WTC11 (cell line): ENCODE results near the gene GRPEL1. TPM values are rescaled to one million over a fixed set of nuclear protein-coding genes. Genes with fewer than 3 reads are reported as not detected.

Experiments
- ATAC-seq: fragments of 200-7000 bp; cut with Tn5 transposase; 2 replicates; pipeline ENCODE4 v1.10.0; 2021; ENCODE audit warnings: mild to moderate bottlenecking, moderate library complexity
- CTCF ChIA-PET: fragments of 300-600 bp; sonication (Branson Sonifier 250); formaldehyde crosslinking; loops from one replicate; lab custom pipeline; 2021; ENCODE audit warnings: antibody characterized with exemption; lab: Charles Lee
- POLR2A ChIA-PET: fragments of 350-600 bp; sonication (Branson Sonifier 250); formaldehyde crosslinking; loops from one replicate; lab custom pipeline; 2021; ENCODE audit warnings: antibody characterized with exemption; lab: Charles Lee
- DNase-seq: peaks from one replicate; pipeline ENCODE4 v3.0.0; 2021; ENCODE audit warnings: low spot score
- H3K27ac Mint-ChIP-seq: 2 replicates; pipeline ENCODE4 v1.8.0; 2021; ENCODE audit warnings: mixed read lengths
- H3K27me3 Mint-ChIP-seq: 2 replicates; pipeline ENCODE4 v1.8.0; 2021; ENCODE audit warnings: low read depth, mild to moderate bottlenecking, moderate library complexity, mixed read lengths
- H3K36me3 Mint-ChIP-seq: 2 replicates; pipeline ENCODE4 v1.8.0; 2021; ENCODE audit warnings: mixed read lengths
- H3K4me1 Mint-ChIP-seq: 2 replicates; pipeline ENCODE4 v1.8.0; 2022; ENCODE audit warnings: mixed read lengths
- H3K4me3 Mint-ChIP-seq: 2 replicates; pipeline ENCODE4 v1.8.0; 2021; ENCODE audit warnings: mild to moderate bottlenecking, moderate library complexity, mixed read lengths
- H3K9me3 Mint-ChIP-seq: 2 replicates; pipeline ENCODE4 v1.8.0; 2021; ENCODE audit warnings: mixed read lengths
- ELF4 ChIP-seq: sonication (generic); formaldehyde crosslinking; IDR thresholded peaks from 2 replicates; pipeline ENCODE4 v1.8.1; 2022; ENCODE audit warnings: low read depth, mild to moderate bottlenecking, moderate library complexity, missing genetic modification reagents
- EMX1 ChIP-seq: fragments of 250-450 bp; sonication (Bioruptor Pico); IDR thresholded peaks from 2 replicates; pipeline ENCODE4 v1.8.0; 2021; ENCODE audit warnings: mild to moderate bottlenecking
- FOXK1 ChIP-seq: sonication (generic); formaldehyde crosslinking; IDR thresholded peaks from 2 replicates; pipeline ENCODE4 v1.8.0; 2022; ENCODE audit warnings: mild to moderate bottlenecking, moderate library complexity, missing genetic modification reagents
- GTF2I ChIP-seq: fragments of 250-450 bp; sonication (Bioruptor Pico); conservative IDR thresholded peaks from 2 replicates; pipeline ENCODE4 v1.4.0; 2021; ENCODE audit warnings: mild to moderate bottlenecking
- IRF2 ChIP-seq: sonication (generic); formaldehyde crosslinking; IDR thresholded peaks from 2 replicates; pipeline ENCODE4 v1.8.0; 2022; ENCODE audit warnings: low read depth, missing genetic modification reagents, borderline replicate concordance
- MYBL2 ChIP-seq: sonication (generic); formaldehyde crosslinking; IDR thresholded peaks from 2 replicates; pipeline ENCODE4 v1.8.1; 2023; ENCODE audit warnings: mild to moderate bottlenecking, moderate library complexity, missing genetic modification reagents
- RELA ChIP-seq: sonication (generic); formaldehyde crosslinking; IDR thresholded peaks from 2 replicates; pipeline ENCODE4 v1.8.1; 2022; ENCODE audit warnings: missing genetic modification reagents, mild to moderate bottlenecking, borderline replicate concordance
- ZNF317 ChIP-seq: sonication (generic); formaldehyde crosslinking; IDR thresholded peaks from 2 replicates; pipeline ENCODE4 v1.8.1; 2023; ENCODE audit warnings: low read depth, mild to moderate bottlenecking, moderate library complexity, missing genetic modification reagents, borderline replicate concordance
- ZNF396 ChIP-seq: fragments of 250-450 bp; sonication (Bioruptor Pico); IDR thresholded peaks from 2 replicates; pipeline ENCODE4 v1.8.0; 2021; ENCODE audit warnings: mild to moderate bottlenecking, moderate library complexity, borderline replicate concordance
- total RNA-seq: library from RNA; stranded (reverse); gene quantifications from 3 replicates; pipeline ENCODE4 v1.2.3, GENCODE V29; 2021
- TF ChIP-seq, protein P1 (sequence below): sonication (generic); formaldehyde crosslinking; IDR thresholded peaks from 2 replicates; pipeline ENCODE4 v1.8.0; 2022; ENCODE audit warnings: mild to moderate bottlenecking, missing genetic modification reagents
- TF ChIP-seq, protein P2 (sequence below): sonication (generic); formaldehyde crosslinking; IDR thresholded peaks from 2 replicates; pipeline ENCODE4 v1.8.1; 2023; ENCODE audit warnings: mild to moderate bottlenecking, missing genetic modification reagents, moderate library complexity
- TF ChIP-seq, protein P3 (sequence below): sonication (generic); formaldehyde crosslinking; IDR thresholded peaks from 2 replicates; pipeline ENCODE4 v1.8.0; 2022; ENCODE audit warnings: missing genetic modification reagents
- TF ChIP-seq, protein P4 (sequence below): fragments of 250-450 bp; sonication (Bioruptor Pico); IDR thresholded peaks from 2 replicates; pipeline ENCODE4 v1.8.0; 2021; ENCODE audit warnings: mild to moderate bottlenecking
- TF ChIP-seq, protein P5 (sequence below): sonication (generic); formaldehyde crosslinking; IDR thresholded peaks from 2 replicates; pipeline ENCODE4 v1.8.0; 2022; ENCODE audit warnings: mild to moderate bottlenecking, missing genetic modification reagents
- TF ChIP-seq, protein P6 (sequence below): sonication (generic); formaldehyde crosslinking; IDR thresholded peaks from 2 replicates; pipeline ENCODE4 v1.8.1; 2023; ENCODE audit warnings: mild to moderate bottlenecking, missing genetic modification reagents
- TF ChIP-seq, protein P7 (sequence below): sonication (generic); formaldehyde crosslinking; IDR thresholded peaks from 2 replicates; pipeline ENCODE4 v1.8.1; 2023; ENCODE audit warnings: mild to moderate bottlenecking, missing genetic modification reagents, moderate library complexity
- TF ChIP-seq, protein P8 (sequence below): fragments of 250-450 bp; sonication (Bioruptor Pico); IDR thresholded peaks from 2 replicates; pipeline ENCODE4 v1.9.0; 2021; ENCODE audit warnings: mild to moderate bottlenecking, borderline replicate concordance
- TF ChIP-seq, protein P9 (sequence below): sonication (generic); formaldehyde crosslinking; IDR thresholded peaks from 2 replicates; pipeline ENCODE4 v1.8.0; 2023; ENCODE audit warnings: mild to moderate bottlenecking, missing genetic modification reagents

GRPEL1 gene
- total RNA-seq, 1 experiment from 2014 or later = 50.0 TPM

DNA sequence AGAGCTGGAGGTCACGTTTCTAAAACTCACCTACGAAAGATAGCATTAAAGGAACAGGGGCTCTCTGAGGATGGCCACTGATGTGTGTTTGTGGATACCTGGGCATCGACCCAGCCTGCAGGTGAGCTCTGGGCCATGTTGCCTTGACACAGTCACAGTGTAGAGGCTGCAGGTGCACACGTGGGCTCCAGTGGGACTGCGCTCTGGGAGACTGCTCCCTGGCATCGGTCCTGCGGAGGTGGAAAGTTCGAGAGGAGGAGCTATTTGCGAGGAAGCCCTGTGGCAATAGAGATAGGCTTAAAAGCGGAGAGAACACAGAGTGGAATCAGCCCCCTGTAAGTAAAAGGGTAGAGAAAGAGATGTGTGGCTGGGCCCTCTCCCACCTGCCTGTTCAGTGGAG lies 37.0 kb downstream of the GRPEL1 start (continued):
- TF ChIP-seq, protein P1, sequence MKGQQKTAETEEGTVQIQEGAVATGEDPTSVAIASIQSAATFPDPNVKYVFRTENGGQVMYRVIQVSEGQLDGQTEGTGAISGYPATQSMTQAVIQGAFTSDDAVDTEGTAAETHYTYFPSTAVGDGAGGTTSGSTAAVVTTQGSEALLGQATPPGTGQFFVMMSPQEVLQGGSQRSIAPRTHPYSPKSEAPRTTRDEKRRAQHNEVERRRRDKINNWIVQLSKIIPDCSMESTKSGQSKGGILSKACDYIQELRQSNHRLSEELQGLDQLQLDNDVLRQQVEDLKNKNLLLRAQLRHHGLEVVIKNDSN (CRISPR knock-in tag) = no peak
- TF ChIP-seq, protein P2, sequence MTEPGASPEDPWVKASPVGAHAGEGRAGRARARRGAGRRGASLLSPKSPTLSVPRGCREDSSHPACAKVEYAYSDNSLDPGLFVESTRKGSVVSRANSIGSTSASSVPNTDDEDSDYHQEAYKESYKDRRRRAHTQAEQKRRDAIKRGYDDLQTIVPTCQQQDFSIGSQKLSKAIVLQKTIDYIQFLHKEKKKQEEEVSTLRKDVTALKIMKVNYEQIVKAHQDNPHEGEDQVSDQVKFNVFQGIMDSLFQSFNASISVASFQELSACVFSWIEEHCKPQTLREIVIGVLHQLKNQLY (CRISPR knock-in tag) = no peak
- TF ChIP-seq, all 79 proteins: peak for 0

DNA sequence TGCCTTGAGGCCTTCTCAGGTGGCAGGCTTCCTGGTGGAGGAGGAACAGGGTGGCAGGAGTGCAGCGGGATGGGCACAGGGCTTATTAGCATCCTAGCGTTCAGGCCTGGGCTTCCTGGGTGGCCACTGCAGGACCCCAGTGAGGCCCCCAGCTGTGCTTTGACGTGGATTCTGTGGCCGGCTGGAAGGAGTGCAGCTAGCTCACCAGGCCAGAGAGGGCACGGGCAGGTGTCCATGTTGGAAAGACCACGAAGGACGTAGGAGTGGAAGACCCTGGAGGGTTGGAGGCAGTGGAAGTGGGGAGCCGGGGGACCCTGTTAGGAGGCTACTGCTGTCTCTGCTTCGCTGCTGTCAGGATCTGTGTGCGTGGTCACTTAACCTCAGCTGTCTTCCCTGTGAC lies 37.9 kb downstream of the GRPEL1 start:
- ATAC-seq (no peak), DNase-seq (no peak)
- ChIA-PET POLR2A (no interaction called here), CTCF (interaction anchor here (1.2 to 1.3 kb wide), 2 partner anchors 13 to 38 kb away, joined by 3 to 5 read pairs; partner anchors contain the start of genes GRPEL1 and TADA2B)
- Mint-ChIP-seq H3K27ac (no peak overlapping the region), H3K9me3 (no peaks in the 10 kb centered on the region), H3K27me3 (no peaks in the 10 kb centered on the region), H3K36me3 (peaks cover 46% of the 10 kb centered on the region), H3K4me3 (no peak overlapping the region), H3K4me1 (peaks cover 13% of the 10 kb centered on the region)
- TF ChIP-seq MYBL2 = no peak
- TF ChIP-seq EMX1 (CRISPR knock-in tag) = no peak
- TF ChIP-seq, protein P3, sequence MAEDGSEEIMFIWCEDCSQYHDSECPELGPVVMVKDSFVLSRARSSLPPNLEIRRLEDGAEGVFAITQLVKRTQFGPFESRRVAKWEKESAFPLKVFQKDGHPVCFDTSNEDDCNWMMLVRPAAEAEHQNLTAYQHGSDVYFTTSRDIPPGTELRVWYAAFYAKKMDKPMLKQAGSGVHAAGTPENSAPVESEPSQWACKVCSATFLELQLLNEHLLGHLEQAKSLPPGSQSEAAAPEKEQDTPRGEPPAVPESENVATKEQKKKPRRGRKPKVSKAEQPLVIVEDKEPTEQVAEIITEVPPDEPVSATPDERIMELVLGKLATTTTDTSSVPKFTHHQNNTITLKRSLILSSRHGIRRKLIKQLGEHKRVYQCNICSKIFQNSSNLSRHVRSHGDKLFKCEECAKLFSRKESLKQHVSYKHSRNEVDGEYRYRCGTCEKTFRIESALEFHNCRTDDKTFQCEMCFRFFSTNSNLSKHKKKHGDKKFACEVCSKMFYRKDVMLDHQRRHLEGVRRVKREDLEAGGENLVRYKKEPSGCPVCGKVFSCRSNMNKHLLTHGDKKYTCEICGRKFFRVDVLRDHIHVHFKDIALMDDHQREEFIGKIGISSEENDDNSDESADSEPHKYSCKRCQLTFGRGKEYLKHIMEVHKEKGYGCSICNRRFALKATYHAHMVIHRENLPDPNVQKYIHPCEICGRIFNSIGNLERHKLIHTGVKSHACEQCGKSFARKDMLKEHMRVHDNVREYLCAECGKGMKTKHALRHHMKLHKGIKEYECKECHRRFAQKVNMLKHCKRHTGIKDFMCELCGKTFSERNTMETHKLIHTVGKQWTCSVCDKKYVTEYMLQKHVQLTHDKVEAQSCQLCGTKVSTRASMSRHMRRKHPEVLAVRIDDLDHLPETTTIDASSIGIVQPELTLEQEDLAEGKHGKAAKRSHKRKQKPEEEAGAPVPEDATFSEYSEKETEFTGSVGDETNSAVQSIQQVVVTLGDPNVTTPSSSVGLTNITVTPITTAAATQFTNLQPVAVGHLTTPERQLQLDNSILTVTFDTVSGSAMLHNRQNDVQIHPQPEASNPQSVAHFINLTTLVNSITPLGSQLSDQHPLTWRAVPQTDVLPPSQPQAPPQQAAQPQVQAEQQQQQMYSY (CRISPR knock-in tag) = no peak
- TF ChIP-seq, protein P4, sequence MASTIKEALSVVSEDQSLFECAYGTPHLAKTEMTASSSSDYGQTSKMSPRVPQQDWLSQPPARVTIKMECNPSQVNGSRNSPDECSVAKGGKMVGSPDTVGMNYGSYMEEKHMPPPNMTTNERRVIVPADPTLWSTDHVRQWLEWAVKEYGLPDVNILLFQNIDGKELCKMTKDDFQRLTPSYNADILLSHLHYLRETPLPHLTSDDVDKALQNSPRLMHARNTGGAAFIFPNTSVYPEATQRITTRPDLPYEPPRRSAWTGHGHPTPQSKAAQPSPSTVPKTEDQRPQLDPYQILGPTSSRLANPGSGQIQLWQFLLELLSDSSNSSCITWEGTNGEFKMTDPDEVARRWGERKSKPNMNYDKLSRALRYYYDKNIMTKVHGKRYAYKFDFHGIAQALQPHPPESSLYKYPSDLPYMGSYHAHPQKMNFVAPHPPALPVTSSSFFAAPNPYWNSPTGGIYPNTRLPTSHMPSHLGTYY = no peak
- TF ChIP-seq, protein P5, sequence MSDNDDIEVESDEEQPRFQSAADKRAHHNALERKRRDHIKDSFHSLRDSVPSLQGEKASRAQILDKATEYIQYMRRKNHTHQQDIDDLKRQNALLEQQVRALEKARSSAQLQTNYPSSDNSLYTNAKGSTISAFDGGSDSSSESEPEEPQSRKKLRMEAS = no peak
- TF ChIP-seq, protein P6, sequence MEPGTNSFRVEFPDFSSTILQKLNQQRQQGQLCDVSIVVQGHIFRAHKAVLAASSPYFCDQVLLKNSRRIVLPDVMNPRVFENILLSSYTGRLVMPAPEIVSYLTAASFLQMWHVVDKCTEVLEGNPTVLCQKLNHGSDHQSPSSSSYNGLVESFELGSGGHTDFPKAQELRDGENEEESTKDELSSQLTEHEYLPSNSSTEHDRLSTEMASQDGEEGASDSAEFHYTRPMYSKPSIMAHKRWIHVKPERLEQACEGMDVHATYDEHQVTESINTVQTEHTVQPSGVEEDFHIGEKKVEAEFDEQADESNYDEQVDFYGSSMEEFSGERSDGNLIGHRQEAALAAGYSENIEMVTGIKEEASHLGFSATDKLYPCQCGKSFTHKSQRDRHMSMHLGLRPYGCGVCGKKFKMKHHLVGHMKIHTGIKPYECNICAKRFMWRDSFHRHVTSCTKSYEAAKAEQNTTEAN (CRISPR knock-in tag) = no peak
- no peak for TF ChIP-seq RELA (CRISPR knock-in tag)
- TF ChIP-seq GTF2I (CRISPR knock-in tag) = no peak
- TF ChIP-seq, protein P1 (CRISPR knock-in tag) = no peak
- TF ChIP-seq, protein P7, sequence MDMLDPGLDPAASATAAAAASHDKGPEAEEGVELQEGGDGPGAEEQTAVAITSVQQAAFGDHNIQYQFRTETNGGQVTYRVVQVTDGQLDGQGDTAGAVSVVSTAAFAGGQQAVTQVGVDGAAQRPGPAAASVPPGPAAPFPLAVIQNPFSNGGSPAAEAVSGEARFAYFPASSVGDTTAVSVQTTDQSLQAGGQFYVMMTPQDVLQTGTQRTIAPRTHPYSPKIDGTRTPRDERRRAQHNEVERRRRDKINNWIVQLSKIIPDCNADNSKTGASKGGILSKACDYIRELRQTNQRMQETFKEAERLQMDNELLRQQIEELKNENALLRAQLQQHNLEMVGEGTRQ (CRISPR knock-in tag) = no peak
- TF ChIP-seq ELF4 (CRISPR knock-in tag) = no peak
- TF ChIP-seq FOXK1 = no peak
- TF ChIP-seq, protein P8, sequence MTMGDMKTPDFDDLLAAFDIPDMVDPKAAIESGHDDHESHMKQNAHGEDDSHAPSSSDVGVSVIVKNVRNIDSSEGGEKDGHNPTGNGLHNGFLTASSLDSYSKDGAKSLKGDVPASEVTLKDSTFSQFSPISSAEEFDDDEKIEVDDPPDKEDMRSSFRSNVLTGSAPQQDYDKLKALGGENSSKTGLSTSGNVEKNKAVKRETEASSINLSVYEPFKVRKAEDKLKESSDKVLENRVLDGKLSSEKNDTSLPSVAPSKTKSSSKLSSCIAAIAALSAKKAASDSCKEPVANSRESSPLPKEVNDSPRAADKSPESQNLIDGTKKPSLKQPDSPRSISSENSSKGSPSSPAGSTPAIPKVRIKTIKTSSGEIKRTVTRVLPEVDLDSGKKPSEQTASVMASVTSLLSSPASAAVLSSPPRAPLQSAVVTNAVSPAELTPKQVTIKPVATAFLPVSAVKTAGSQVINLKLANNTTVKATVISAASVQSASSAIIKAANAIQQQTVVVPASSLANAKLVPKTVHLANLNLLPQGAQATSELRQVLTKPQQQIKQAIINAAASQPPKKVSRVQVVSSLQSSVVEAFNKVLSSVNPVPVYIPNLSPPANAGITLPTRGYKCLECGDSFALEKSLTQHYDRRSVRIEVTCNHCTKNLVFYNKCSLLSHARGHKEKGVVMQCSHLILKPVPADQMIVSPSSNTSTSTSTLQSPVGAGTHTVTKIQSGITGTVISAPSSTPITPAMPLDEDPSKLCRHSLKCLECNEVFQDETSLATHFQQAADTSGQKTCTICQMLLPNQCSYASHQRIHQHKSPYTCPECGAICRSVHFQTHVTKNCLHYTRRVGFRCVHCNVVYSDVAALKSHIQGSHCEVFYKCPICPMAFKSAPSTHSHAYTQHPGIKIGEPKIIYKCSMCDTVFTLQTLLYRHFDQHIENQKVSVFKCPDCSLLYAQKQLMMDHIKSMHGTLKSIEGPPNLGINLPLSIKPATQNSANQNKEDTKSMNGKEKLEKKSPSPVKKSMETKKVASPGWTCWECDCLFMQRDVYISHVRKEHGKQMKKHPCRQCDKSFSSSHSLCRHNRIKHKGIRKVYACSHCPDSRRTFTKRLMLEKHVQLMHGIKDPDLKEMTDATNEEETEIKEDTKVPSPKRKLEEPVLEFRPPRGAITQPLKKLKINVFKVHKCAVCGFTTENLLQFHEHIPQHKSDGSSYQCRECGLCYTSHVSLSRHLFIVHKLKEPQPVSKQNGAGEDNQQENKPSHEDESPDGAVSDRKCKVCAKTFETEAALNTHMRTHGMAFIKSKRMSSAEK (CRISPR knock-in tag) = no peak
- no peak for TF ChIP-seq ZNF317
- no peak for TF ChIP-seq ZNF396 (CRISPR knock-in tag)
- TF ChIP-seq, protein P9, sequence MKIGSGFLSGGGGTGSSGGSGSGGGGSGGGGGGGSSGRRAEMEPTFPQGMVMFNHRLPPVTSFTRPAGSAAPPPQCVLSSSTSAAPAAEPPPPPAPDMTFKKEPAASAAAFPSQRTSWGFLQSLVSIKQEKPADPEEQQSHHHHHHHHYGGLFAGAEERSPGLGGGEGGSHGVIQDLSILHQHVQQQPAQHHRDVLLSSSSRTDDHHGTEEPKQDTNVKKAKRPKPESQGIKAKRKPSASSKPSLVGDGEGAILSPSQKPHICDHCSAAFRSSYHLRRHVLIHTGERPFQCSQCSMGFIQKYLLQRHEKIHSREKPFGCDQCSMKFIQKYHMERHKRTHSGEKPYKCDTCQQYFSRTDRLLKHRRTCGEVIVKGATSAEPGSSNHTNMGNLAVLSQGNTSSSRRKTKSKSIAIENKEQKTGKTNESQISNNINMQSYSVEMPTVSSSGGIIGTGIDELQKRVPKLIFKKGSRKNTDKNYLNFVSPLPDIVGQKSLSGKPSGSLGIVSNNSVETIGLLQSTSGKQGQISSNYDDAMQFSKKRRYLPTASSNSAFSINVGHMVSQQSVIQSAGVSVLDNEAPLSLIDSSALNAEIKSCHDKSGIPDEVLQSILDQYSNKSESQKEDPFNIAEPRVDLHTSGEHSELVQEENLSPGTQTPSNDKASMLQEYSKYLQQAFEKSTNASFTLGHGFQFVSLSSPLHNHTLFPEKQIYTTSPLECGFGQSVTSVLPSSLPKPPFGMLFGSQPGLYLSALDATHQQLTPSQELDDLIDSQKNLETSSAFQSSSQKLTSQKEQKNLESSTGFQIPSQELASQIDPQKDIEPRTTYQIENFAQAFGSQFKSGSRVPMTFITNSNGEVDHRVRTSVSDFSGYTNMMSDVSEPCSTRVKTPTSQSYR = no peak
- no peak for TF ChIP-seq IRF2 (CRISPR knock-in tag)
